Breast epithelium (tissue), 4 donors: Measurements from ENCODE around the gene CAPG. TPM values are rescaled to one million over a fixed set of nuclear protein-coding genes. Genes with fewer than 3 reads are reported as not detected.

ENCODE experiments used
- DNase-seq, 2 donors: peaks; one replicate each; pipeline ENCODE4 v3.0.0-alpha.2; 2019; ENCODE audit warnings: low spot score in 2 of 2
- H3K27ac ChIP-seq, 2 donors: fragments of 200-600 bp; sonication (generic) in 1 of 2; one replicate each; pipeline ENCODE4 v1.5.1; 2016 to 2019; ENCODE audit warnings: mild to moderate bottlenecking in 1 of 2
- H3K27me3 ChIP-seq, 2 donors: fragments of 200-600 bp; sonication (generic) in 1 of 2; one replicate each; pipeline versions ENCODE4 v1.5.1 to v1.6.0; 2017 to 2019; ENCODE audit warnings: control low read depth in 1 of 2, mild to moderate bottlenecking in 1 of 2
- H3K36me3 ChIP-seq: fragments of 200-600 bp; one replicate; pipeline ENCODE4 v1.5.1; 2019
- H3K4me1 ChIP-seq, 2 donors: fragments of 200-600 bp; sonication (generic); one replicate each; pipeline ENCODE4 v1.5.1; 2016 to 2019; ENCODE audit warnings: control low read depth in 1 of 2
- H3K4me3 ChIP-seq, 3 donors: fragments of 200-600 bp; sonication (generic); 1 replicate in 2 of 3; 2 replicates in 1 of 3; pipeline ENCODE4 v1.5.1; 2016 to 2019; ENCODE audit warnings: mild to moderate bottlenecking in 3 of 3, moderate library complexity in 2 of 3
- H3K9me3 ChIP-seq, 2 donors: fragments of 200-600 bp; sonication (generic) in 1 of 2; one replicate each; pipeline ENCODE4 v1.5.1; 2016 to 2019; ENCODE audit warnings: control low read depth in 1 of 2
- CTCF ChIP-seq, 3 donors: fragments of 450-650 bp; IDR thresholded peaks; one replicate each; pipeline ENCODE4 v1.5.1; 2016 to 2017; ENCODE audit warnings: antibody characterized with exemption in 3 of 3, mild to moderate bottlenecking in 3 of 3, moderate library complexity in 3 of 3
- POLR2A ChIP-seq: fragments of 450-650 bp; IDR thresholded peaks from one replicate; pipeline ENCODE4 v1.6.1; 2016; ENCODE audit warnings: antibody characterized with exemption, mild to moderate bottlenecking, moderate library complexity
- POLR2AphosphoS5 ChIP-seq, 3 donors: sonication (generic); formaldehyde crosslinking; IDR thresholded peaks; one replicate each; pipeline ENCODE4 v1.6.1; 2017; ENCODE audit warnings: antibody characterized with exemption in 3 of 3
- intact Hi-C: fragments of 100-400 bp; cut with DNase I; formaldehyde crosslinking; loops from one replicate; pipeline ENCODE4 v1.15.1; 2023; ENCODE audit warnings: low total_unique reads
- total RNA-seq, 3 donors: library from RNA; depleted of rRNA; stranded (reverse); fragments of >200 nt; gene quantifications; one replicate each; pipeline ENCODE4 v1.1.0, GENCODE V29; 2016

Gene CAPG
- total RNA-seq, 3 donors from 2014 or later = 102 to 254 (median 109) TPM

- Histone ChIP-seq H3K27me3 (no peaks in the 10 kb centered on the region), H3K27ac (peak overlapping the region; percentile 96 to 97), H3K9me3 (no peaks in the 10 kb centered on the region), H3K36me3 (no peaks in the 10 kb centered on the region), H3K4me3 (no peak overlapping the region), H3K4me1 (peaks cover 18 to 23% of the 10 kb centered on the region in 2 donors)
- intact Hi-C loops = loop anchor here (5.0 kb wide), 2 partner anchors 102 to 108 kb away; partner anchors contain the start of genes MAT2A and TGOLN2
- no peak for DNase-seq
- TF ChIP-seq POLR2A (no peak), CTCF (IDR thresholded peaks at IDR 0.05) (no peak), POLR2AphosphoS5 (IDR thresholded peaks at IDR 0.05) (no peak)
Measured at GRCh38 chr2:85435220-85435958, 25.2 kb upstream of the CAPG start.

- DNase-seq = no peak
- peak overlapping the region; percentile 96 to 97 for H3K27ac ChIP-seq
- TF ChIP-seq CTCF (IDR thresholded peaks at IDR 0.05) (no peak), POLR2AphosphoS5 (IDR thresholded peaks at IDR 0.05) (no peak), POLR2A (no peak)
- peaks cover 18 to 23% of the 10 kb centered on the region in 2 donors for H3K4me1 ChIP-seq
- no peaks in the 10 kb centered on the region for H3K27me3 ChIP-seq
- H3K9me3 ChIP-seq = no peaks in the 10 kb centered on the region
- intact Hi-C loops = loop anchor here (5.0 kb wide), 3 partner anchors 103 to 118 kb away; partner anchors contain the start of genes MAT2A and TGOLN2
- H3K4me3 ChIP-seq = no peak overlapping the region
- H3K36me3 ChIP-seq = no peaks in the 10 kb centered on the region
Measured at GRCh38 chr2:85434696-85435095, 24.5 kb upstream of the CAPG start.

GRCh38 chr2:85433511-85434089, 23.4 kb upstream of the CAPG start:
- DNase-seq = peak; percentile 72
- Histone ChIP-seq H3K9me3 (no peaks in the 10 kb centered on the region), H3K4me1 (peaks cover 15 to 16% of the 10 kb centered on the region in 2 donors), H3K36me3 (no peaks in the 10 kb centered on the region), H3K27me3 (no peaks in the 10 kb centered on the region), H3K4me3 (no peak overlapping the region), H3K27ac (peak overlapping the region; percentile 73 to 96)
- intact Hi-C loops = loop anchor here (5.0 kb wide), 1 partner anchor 119 kb away; no protein-coding TSS in a partner anchor
- no peak for TF ChIP-seq CTCF (IDR thresholded peaks at IDR 0.05)
- TF ChIP-seq POLR2A = no peak
- TF ChIP-seq POLR2AphosphoS5 (IDR thresholded peaks at IDR 0.05) = peak; percentile 33 to 64 (median 63)

GRCh38 chr2:85431570-85432205, 21.5 kb upstream of the CAPG start:
- TF ChIP-seq POLR2A (no peak), POLR2AphosphoS5 (IDR thresholded peaks at IDR 0.05) (no peak), CTCF (IDR thresholded peaks at IDR 0.05) (no peak)
- H3K27ac ChIP-seq = no peak overlapping the region

More at GRCh38 chr2:85431570-85432205, 21.5 kb upstream of the CAPG start:
- Histone ChIP-seq H3K27me3 (no peaks in the 10 kb centered on the region), H3K4me1 (peaks cover 3 to 11% of the 10 kb centered on the region in 2 donors), H3K9me3 (no peaks in the 10 kb centered on the region), H3K4me3 (no peak overlapping the region), H3K36me3 (no peaks in the 10 kb centered on the region)
- no peak for DNase-seq
- intact Hi-C loops = loop anchor here (5.0 kb wide), 1 partner anchor 121 kb away; no protein-coding TSS in a partner anchor
